Fibroblast of the conjunctiva (primary cell): ENCODE results near the gene BOD1.

Source experiments
- DNase-seq: peaks from one replicate; pipeline ENCODE4 v3.0.0-alpha.2; 2010; ENCODE audit warnings: low read depth

BOD1 gene

GRCh38 chr5:173640156-173640804 lies 23.8 kb upstream of the BOD1 start:
- no peak for DNase-seq

GRCh38 chr5:173638126-173639040 lies 21.9 kb upstream of the BOD1 start:
- DNase-seq, result no peak

GRCh38 chr5:173637340-173637739 lies 20.9 kb upstream of the BOD1 start:
- no peak for DNase-seq

- DNase-seq, result no peak
Measured at GRCh38 chr5:173634465-173634983, 18.1 kb upstream of the BOD1 start.

- DNase-seq, result no peak
Measured at GRCh38 chr5:173633304-173633703, 16.9 kb upstream of the BOD1 start.

GRCh38 chr5:173631478-173631877 lies 15.0 kb upstream of the BOD1 start:
- DNase-seq, result no peak

GRCh38 chr5:173630724-173631365 lies 14.4 kb upstream of the BOD1 start:
- no peak for DNase-seq

GRCh38 chr5:173629628-173630027 lies 13.2 kb upstream of the BOD1 start:
- DNase-seq, result no peak

- no peak for DNase-seq
Measured at GRCh38 chr5:173628501-173628900, 12.1 kb upstream of the BOD1 start.

GRCh38 chr5:173627860-173628392 lies 11.5 kb upstream of the BOD1 start:
- no peak for DNase-seq

- no peak for DNase-seq
Measured at GRCh38 chr5:173627271-173627670, 10.8 kb upstream of the BOD1 start.

- DNase-seq, result no peak
Measured at GRCh38 chr5:173626505-173626820, 10.0 kb upstream of the BOD1 start.

- DNase-seq, result no peak
Measured at GRCh38 chr5:173625673-173626504, 9.4 kb upstream of the BOD1 start.

- no peak for DNase-seq
Measured at GRCh38 chr5:173625261-173625660, 8.8 kb upstream of the BOD1 start.

GRCh38 chr5:173624282-173624681 lies 7.8 kb upstream of the BOD1 start:
- DNase-seq, result no peak

GRCh38 chr5:173623789-173624188 lies 7.3 kb upstream of the BOD1 start:
- DNase-seq, result no peak

GRCh38 chr5:173623296-173623771 lies 6.9 kb upstream of the BOD1 start:
- DNase-seq, result no peak

GRCh38 chr5:173622183-173623047 lies 6.0 kb upstream of the BOD1 start:
- no peak for DNase-seq

GRCh38 chr5:173620784-173621183 lies 4.3 kb upstream of the BOD1 start:
- DNase-seq, result no peak

- peak; percentile 28 for DNase-seq
Measured at GRCh38 chr5:173618927-173619519, 2.6 kb upstream of the BOD1 start.
